ENCODE data around the gene MAP7.

MAP7 gene

DNA sequence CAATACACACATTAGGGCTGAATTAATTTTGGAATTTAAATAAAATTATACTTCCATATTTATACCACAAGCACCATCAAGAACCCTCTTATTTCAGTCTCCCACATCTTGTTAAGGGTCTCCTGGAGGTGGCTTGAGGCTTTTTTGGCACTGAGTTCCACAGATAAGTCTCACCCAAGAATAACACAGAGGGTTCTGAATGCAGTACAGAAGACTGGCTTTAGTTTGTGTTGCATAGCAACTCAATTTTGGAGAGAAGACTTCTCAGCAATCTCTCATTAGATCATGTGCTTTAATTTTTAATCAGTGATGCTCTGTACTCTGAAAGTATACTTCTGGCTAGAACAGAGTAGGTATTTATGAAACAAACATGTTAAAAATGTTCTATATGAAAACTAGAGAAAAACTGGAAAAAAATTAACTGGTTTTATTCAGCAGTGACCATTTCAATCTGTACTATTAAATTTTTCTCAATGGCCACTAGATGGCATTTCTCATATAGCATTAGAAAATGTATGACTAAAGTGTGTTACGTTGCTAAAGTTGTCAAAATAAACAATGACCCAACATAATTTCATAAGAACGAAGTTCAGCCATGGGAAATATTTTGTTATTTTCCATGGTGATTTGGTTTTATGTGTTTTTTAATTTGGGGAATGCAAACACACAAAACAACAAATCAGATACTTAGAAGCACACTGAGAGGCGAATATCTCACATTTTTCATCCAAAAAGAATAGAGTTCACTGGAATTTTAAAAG lies 32.7 kb upstream of the MAP7 start:
- Histone ChIP-seq H3K36me3 (no peaks in the 10 kb centered on the region), H3K27ac (no peak overlapping the region)
- TF ChIP-seq, protein P1, sequence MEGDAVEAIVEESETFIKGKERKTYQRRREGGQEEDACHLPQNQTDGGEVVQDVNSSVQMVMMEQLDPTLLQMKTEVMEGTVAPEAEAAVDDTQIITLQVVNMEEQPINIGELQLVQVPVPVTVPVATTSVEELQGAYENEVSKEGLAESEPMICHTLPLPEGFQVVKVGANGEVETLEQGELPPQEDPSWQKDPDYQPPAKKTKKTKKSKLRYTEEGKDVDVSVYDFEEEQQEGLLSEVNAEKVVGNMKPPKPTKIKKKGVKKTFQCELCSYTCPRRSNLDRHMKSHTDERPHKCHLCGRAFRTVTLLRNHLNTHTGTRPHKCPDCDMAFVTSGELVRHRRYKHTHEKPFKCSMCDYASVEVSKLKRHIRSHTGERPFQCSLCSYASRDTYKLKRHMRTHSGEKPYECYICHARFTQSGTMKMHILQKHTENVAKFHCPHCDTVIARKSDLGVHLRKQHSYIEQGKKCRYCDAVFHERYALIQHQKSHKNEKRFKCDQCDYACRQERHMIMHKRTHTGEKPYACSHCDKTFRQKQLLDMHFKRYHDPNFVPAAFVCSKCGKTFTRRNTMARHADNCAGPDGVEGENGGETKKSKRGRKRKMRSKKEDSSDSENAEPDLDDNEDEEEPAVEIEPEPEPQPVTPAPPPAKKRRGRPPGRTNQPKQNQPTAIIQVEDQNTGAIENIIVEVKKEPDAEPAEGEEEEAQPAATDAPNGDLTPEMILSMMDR (IDR thresholded peaks at IDR 0.05; ENCODE audit: low read depth, low read length): 0 out of 2 replicates have a peak, but pooled peaks have one; percentile 5

GRCh38 chr6:136579800-136580199 lies 29.6 kb upstream of the MAP7 start:
- Histone ChIP-seq H3K4me3 (ENCODE audit: low read depth, low read length) (no peak overlapping the region), H3K27ac (no peak overlapping the region), H3K9me3 (ENCODE audit: severe bottlenecking) (no peaks in the 10 kb centered on the region), H3K27me3 (ENCODE audit: insufficient read depth, low read depth, severe bottlenecking) (no peaks in the 10 kb centered on the region), H3K36me3 (no peaks in the 10 kb centered on the region)
- TF ChIP-seq, protein P1 (IDR thresholded peaks at IDR 0.05; ENCODE audit: low read depth, low read length): no peak
- no peak for DNase-seq

More for the DNA sequence above, 32.7 kb upstream of the MAP7 start:
- Histone ChIP-seq H3K27me3 (ENCODE audit: insufficient read depth, low read depth, severe bottlenecking) (no peaks in the 10 kb centered on the region), H3K4me3 (ENCODE audit: low read depth, low read length) (no peak overlapping the region), H3K9me3 (ENCODE audit: severe bottlenecking) (no peaks in the 10 kb centered on the region)
- DNase-seq: no peak

GRCh38 chr6:136576821-136577220 lies 26.6 kb upstream of the MAP7 start:
- H3K36me3 ChIP-seq: no peaks in the 10 kb centered on the region

DNA sequence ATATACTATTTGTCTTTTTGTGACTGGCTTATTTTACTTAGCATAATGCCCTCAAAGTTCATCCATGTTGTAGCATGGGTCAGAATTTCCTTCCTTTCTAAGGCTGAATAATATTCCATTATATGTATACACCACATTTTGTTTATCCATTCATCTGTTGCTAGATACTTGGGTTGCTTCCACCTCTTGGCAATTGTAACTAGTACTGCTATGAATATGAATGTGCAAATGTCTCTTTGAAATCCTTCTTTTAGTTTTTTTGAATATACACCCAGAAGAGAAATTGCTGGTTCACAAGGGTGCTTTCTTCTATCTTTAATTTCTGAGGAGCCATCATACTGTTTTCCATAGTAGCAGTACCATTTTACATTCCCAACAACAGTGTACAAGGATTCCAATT lies 21.3 kb upstream of the MAP7 start:
- H3K27me3 ChIP-seq (ENCODE audit: insufficient read depth, low read depth, severe bottlenecking): no peaks in the 10 kb centered on the region
- no peak overlapping the region for H3K4me3 ChIP-seq (ENCODE audit: low read depth, low read length)
- H3K36me3 ChIP-seq: no peaks in the 10 kb centered on the region
- TF ChIP-seq, protein P1 (IDR thresholded peaks at IDR 0.05; ENCODE audit: low read depth, low read length): no peak
- no peak for DNase-seq
- H3K9me3 ChIP-seq (ENCODE audit: severe bottlenecking): peaks cover 4% of the 10 kb centered on the region
- no peak overlapping the region for H3K27ac ChIP-seq

More at GRCh38 chr6:136576821-136577220, 26.6 kb upstream of the MAP7 start:
- TF ChIP-seq, protein P1 (IDR thresholded peaks at IDR 0.05; ENCODE audit: low read depth, low read length): no peak
- H3K27me3 ChIP-seq (ENCODE audit: insufficient read depth, low read depth, severe bottlenecking): no peaks in the 10 kb centered on the region
- H3K27ac ChIP-seq: no peak overlapping the region
- DNase-seq: no peak
- no peak overlapping the region for H3K4me3 ChIP-seq (ENCODE audit: low read depth, low read length)
- H3K9me3 ChIP-seq (ENCODE audit: severe bottlenecking): no peaks in the 10 kb centered on the region

- DNase-seq: no peak
- H3K4me3 ChIP-seq (ENCODE audit: low read depth, low read length): no peak overlapping the region
- H3K27me3 ChIP-seq (ENCODE audit: insufficient read depth, low read depth, severe bottlenecking): no peaks in the 10 kb centered on the region
- H3K9me3 ChIP-seq (ENCODE audit: severe bottlenecking): peaks cover 4% of the 10 kb centered on the region
- H3K27ac ChIP-seq: no peak overlapping the region
- TF ChIP-seq, protein P1 (IDR thresholded peaks at IDR 0.05; ENCODE audit: low read depth, low read length): no peak
- no peaks in the 10 kb centered on the region for H3K36me3 ChIP-seq
Measured at GRCh38 chr6:136571065-136571464, 20.8 kb upstream of the MAP7 start.

- Histone ChIP-seq H3K9me3 (ENCODE audit: severe bottlenecking) (peaks cover 4% of the 10 kb centered on the region), H3K27ac (no peak overlapping the region), H3K36me3 (no peaks in the 10 kb centered on the region), H3K4me3 (ENCODE audit: low read depth, low read length) (no peak overlapping the region), H3K27me3 (ENCODE audit: insufficient read depth, low read depth, severe bottlenecking) (no peaks in the 10 kb centered on the region)
- TF ChIP-seq, protein P1 (IDR thresholded peaks at IDR 0.05; ENCODE audit: low read depth, low read length): no peak
- no peak for DNase-seq
Measured at GRCh38 chr6:136568129-136568528, 17.9 kb upstream of the MAP7 start.

All from WERI-Rb-1 (cell line).